ENCODE results near the gene TROAP. TPM values are rescaled to one million over a fixed set of nuclear protein-coding genes. Genes with fewer than 3 reads are reported as not detected.
A peak's percentile ranks its signal among the peaks of the same experiment; 100 is the strongest.

The TROAP gene
- total and polyA plus RNA-seq, 9 of the 15 experiments (the other 6 are each of a cell fraction or from before 2014, with no cell fraction given) = 46.4 to 171 (median 59.8) TPM

- TF ChIP-seq, protein P1, sequence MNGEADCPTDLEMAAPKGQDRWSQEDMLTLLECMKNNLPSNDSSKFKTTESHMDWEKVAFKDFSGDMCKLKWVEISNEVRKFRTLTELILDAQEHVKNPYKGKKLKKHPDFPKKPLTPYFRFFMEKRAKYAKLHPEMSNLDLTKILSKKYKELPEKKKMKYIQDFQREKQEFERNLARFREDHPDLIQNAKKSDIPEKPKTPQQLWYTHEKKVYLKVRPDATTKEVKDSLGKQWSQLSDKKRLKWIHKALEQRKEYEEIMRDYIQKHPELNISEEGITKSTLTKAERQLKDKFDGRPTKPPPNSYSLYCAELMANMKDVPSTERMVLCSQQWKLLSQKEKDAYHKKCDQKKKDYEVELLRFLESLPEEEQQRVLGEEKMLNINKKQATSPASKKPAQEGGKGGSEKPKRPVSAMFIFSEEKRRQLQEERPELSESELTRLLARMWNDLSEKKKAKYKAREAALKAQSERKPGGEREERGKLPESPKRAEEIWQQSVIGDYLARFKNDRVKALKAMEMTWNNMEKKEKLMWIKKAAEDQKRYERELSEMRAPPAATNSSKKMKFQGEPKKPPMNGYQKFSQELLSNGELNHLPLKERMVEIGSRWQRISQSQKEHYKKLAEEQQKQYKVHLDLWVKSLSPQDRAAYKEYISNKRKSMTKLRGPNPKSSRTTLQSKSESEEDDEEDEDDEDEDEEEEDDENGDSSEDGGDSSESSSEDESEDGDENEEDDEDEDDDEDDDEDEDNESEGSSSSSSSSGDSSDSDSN (IDR thresholded peaks at IDR 0.05; ENCODE audit: borderline replicate concordance in 1 of 2, low read depth in 2 of 2, low read length in 2 of 2) = 0 out of 4 replicates have a peak, but pooled peaks of 1 of the 2 experiments have one; percentile 20
- TF ChIP-seq RERE (CRISPR knock-in tag; IDR thresholded peaks at IDR 0.05; ENCODE audit: borderline replicate concordance) (peak; percentile 28; the same call in 1 of the 2 replicates), CHD4 (IDR thresholded peaks at IDR 0.05; ENCODE audit: insufficient read depth, insufficient replicate concordance, low read depth, low read length, poor library complexity, severe bottlenecking) (peak; percentile 11), POLR2G (IDR thresholded peaks at IDR 0.05; ENCODE audit: low read depth, low read length) (peak; percentile 41; the same call in 1 of the 2 replicates), MGA (IDR thresholded peaks at IDR 0.05) (peak; percentile 74)
Measured at GRCh38 chr12:49346659-49347310, 23.7 kb downstream of the TROAP start, which contains the start of gene DNAJC22 (continued).

All from K562 (cell line).